ENCODE data around the gene STIM2.
"Not testable (repeated sequence)": the region's sequence is repeated elsewhere in the genome, so short reads cannot be mapped to it uniquely, and the experiment has no call there.

STIM2 gene

GRCh38 chr4:26867914-26868684, 7.5 kb downstream of the STIM2 start:
- no peak for DNase-seq (ENCODE audit: low read depth in 2 of 3, low spot score in 2 of 3)

GRCh38 chr4:26870576-26871262, 10.1 kb downstream of the STIM2 start:
- DNase-seq (ENCODE audit: low read depth in 2 of 3, low spot score in 2 of 3): no peak

- no peak for DNase-seq (ENCODE audit: low read depth in 2 of 3, low spot score in 2 of 3)
Observed at GRCh38 chr4:26871611-26872010, 11.0 kb downstream of the STIM2 start.

GRCh38 chr4:26873391-26874026, 12.9 kb downstream of the STIM2 start:
- DNase-seq (ENCODE audit: low read depth in 2 of 3, low spot score in 2 of 3): peak in 1 of 3 experiments; percentile 44

- no peak for DNase-seq (ENCODE audit: low read depth in 2 of 3, low spot score in 2 of 3)
Observed at GRCh38 chr4:26874110-26874509, 13.5 kb downstream of the STIM2 start.

- DNase-seq (ENCODE audit: low read depth in 2 of 3, low spot score in 2 of 3): no peak
Observed at GRCh38 chr4:26877406-26877805, 16.8 kb downstream of the STIM2 start.

GRCh38 chr4:26877961-26878360, 17.3 kb downstream of the STIM2 start:
- DNase-seq (ENCODE audit: low read depth in 2 of 3, low spot score in 2 of 3): no peak

GRCh38 chr4:26878794-26879391, 18.3 kb downstream of the STIM2 start:
- no peak for DNase-seq (ENCODE audit: low read depth in 2 of 3, low spot score in 2 of 3)

GRCh38 chr4:26879805-26880204, 19.2 kb downstream of the STIM2 start:
- DNase-seq (ENCODE audit: low read depth in 2 of 3, low spot score in 2 of 3): no peak

- no peak for DNase-seq (ENCODE audit: low read depth in 2 of 3, low spot score in 2 of 3)
Observed at GRCh38 chr4:26884026-26884425, 23.4 kb downstream of the STIM2 start.

- DNase-seq (ENCODE audit: low read depth in 2 of 3, low spot score in 2 of 3): no peak
Observed at GRCh38 chr4:26884486-26884988, 23.9 kb downstream of the STIM2 start.

GRCh38 chr4:26885912-26886274, 25.3 kb downstream of the STIM2 start:
- no peak for DNase-seq (ENCODE audit: low read depth in 2 of 3, low spot score in 2 of 3)

GRCh38 chr4:26887143-26887542, 26.5 kb downstream of the STIM2 start:
- no peak for DNase-seq (ENCODE audit: low read depth in 2 of 3, low spot score in 2 of 3)

- no peak for DNase-seq (ENCODE audit: low read depth in 2 of 3, low spot score in 2 of 3)
Observed at GRCh38 chr4:26887809-26888208, 27.2 kb downstream of the STIM2 start.

GRCh38 chr4:26889356-26889755, 28.7 kb downstream of the STIM2 start:
- DNase-seq (ENCODE audit: low read depth in 2 of 3, low spot score in 2 of 3): no peak

GRCh38 chr4:26891054-26891453, 30.4 kb downstream of the STIM2 start:
- no peak for DNase-seq (ENCODE audit: low read depth in 2 of 3, low spot score in 2 of 3)

- no peak for DNase-seq (ENCODE audit: low read depth in 2 of 3, low spot score in 2 of 3)
Observed at GRCh38 chr4:26891867-26892266, 31.2 kb downstream of the STIM2 start.

GRCh38 chr4:26892480-26893150, 32.0 kb downstream of the STIM2 start:
- no peak for DNase-seq (ENCODE audit: low read depth in 2 of 3, low spot score in 2 of 3)

- DNase-seq (ENCODE audit: low read depth in 2 of 3, low spot score in 2 of 3): no peak
Observed at GRCh38 chr4:26893491-26893890, 32.9 kb downstream of the STIM2 start.

GRCh38 chr4:26894881-26895280, 34.2 kb downstream of the STIM2 start:
- DNase-seq (ENCODE audit: low read depth in 2 of 3, low spot score in 2 of 3): not testable (repeated sequence)

- no peak for DNase-seq (ENCODE audit: low read depth in 2 of 3, low spot score in 2 of 3)
Observed at GRCh38 chr4:26896636-26897035, 36.0 kb downstream of the STIM2 start.
